HepG2 (cell line): ENCODE data around the gene SSR2.

ENCODE experiments used
- EZH2 ChIP-seq: conservative IDR thresholded peaks from 2 replicates; pipeline ENCODE4 v1.6.1; 2012; ENCODE audit warnings: mild to moderate bottlenecking, low read depth, low read length, moderate library complexity
- JUND ChIP-seq: sonication (generic); formaldehyde crosslinking; IDR thresholded peaks from 2 replicates; pipeline ENCODE4 v1.8.0; 2022; ENCODE audit warnings: mild to moderate bottlenecking, missing genetic modification reagents
- NCOA2 ChIP-seq: sonication (generic); formaldehyde crosslinking; IDR thresholded peaks from 2 replicates; pipeline ENCODE4 v1.8.0; 2022; ENCODE audit warnings: inconsistent platforms
- ZNF138 ChIP-seq: sonication (generic); formaldehyde crosslinking; IDR thresholded peaks from 2 replicates; pipeline ENCODE4 v1.5.0; 2020; ENCODE audit warnings: mild to moderate bottlenecking, low read depth, missing genetic modification reagents
- TF ChIP-seq, protein P1 (sequence below): sonication (generic); formaldehyde crosslinking; IDR thresholded peaks from 2 replicates; pipeline ENCODE4 v1.5.0; 2020; ENCODE audit warnings: mild to moderate bottlenecking, missing genetic modification reagents, moderate library complexity
- TF ChIP-seq, protein P2 (sequence below): sonication (generic); formaldehyde crosslinking; IDR thresholded peaks from 2 replicates; pipeline ENCODE4 v1.5.1; 2020; ENCODE audit warnings: missing genetic modification reagents, mild to moderate bottlenecking, borderline replicate concordance
- TF ChIP-seq, protein P3 (sequence below): sonication (generic); formaldehyde crosslinking; IDR thresholded peaks from 2 replicates; pipeline ENCODE4 v1.5.0; 2020; ENCODE audit warnings: missing genetic modification reagents, mild to moderate bottlenecking, borderline replicate concordance
- TF ChIP-seq, protein P4 (sequence below): IDR thresholded peaks from 2 replicates; pipeline ENCODE4 v1.6.1; 2012; ENCODE audit warnings: low read length, improper control_type of control experiment
- TF ChIP-seq, protein P5 (sequence below), 2 experiments: fragments of 450-650 bp in 1 of 2; sonication (generic) in 1 of 2; formaldehyde crosslinking; IDR thresholded peaks; 2 replicates each; pipeline versions ENCODE4 v1.5.0 to v1.8.0; 2020 to 2022; ENCODE audit warnings: mild to moderate bottlenecking in 1 of 2, missing genetic modification reagents in 1 of 2
- TF ChIP-seq, protein P6 (sequence below): sonication (generic); formaldehyde crosslinking; IDR thresholded peaks from 2 replicates; pipeline ENCODE4 v1.5.0; 2020; ENCODE audit warnings: missing genetic modification reagents
- TF ChIP-seq, protein P7 (sequence below): sonication (generic); formaldehyde crosslinking; IDR thresholded peaks from 2 replicates; pipeline ENCODE4 v1.4.0; 2020; ENCODE audit warnings: missing genetic modification reagents

DNA sequence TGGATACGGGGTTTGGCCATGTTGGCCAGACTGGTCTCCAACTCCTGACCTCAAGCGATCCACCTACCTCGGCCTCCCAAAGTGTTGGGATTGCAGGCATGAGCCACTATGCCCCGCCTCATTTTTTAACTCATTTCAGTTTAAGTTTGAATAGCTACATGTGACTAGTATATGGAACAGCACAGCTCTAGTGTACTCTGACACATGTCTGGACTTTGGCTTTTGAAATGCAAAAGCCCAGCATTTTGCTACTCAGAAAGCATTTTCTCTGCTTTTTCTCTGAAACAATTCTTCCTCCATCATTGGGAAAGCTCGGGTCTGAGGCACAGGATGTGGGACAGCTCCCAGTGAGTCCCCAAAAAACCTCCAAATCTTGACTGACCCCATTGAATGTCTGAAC, 4.0 kb upstream of the SSR2 start:
- TF ChIP-seq, protein P1, sequence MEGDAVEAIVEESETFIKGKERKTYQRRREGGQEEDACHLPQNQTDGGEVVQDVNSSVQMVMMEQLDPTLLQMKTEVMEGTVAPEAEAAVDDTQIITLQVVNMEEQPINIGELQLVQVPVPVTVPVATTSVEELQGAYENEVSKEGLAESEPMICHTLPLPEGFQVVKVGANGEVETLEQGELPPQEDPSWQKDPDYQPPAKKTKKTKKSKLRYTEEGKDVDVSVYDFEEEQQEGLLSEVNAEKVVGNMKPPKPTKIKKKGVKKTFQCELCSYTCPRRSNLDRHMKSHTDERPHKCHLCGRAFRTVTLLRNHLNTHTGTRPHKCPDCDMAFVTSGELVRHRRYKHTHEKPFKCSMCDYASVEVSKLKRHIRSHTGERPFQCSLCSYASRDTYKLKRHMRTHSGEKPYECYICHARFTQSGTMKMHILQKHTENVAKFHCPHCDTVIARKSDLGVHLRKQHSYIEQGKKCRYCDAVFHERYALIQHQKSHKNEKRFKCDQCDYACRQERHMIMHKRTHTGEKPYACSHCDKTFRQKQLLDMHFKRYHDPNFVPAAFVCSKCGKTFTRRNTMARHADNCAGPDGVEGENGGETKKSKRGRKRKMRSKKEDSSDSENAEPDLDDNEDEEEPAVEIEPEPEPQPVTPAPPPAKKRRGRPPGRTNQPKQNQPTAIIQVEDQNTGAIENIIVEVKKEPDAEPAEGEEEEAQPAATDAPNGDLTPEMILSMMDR (CRISPR knock-in tag), result no peak
- TF ChIP-seq, protein P2, sequence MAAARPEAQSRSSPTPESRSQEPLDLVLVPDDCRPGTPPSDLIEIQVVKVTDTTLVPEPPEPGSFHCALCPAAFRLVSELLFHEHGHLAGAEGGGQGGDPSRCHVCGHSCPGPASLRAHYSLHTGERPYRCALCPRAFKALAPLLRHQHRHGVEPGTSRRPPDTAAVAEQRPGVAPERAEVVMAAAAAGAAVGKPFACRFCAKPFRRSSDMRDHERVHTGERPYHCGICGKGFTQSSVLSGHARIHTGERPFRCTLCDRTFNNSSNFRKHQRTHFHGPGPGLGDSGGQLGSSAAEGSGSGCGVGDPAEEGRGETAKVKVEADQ (CRISPR knock-in tag), result no peak
- TF ChIP-seq ZNF138, result no peak
- TF ChIP-seq, protein P3, sequence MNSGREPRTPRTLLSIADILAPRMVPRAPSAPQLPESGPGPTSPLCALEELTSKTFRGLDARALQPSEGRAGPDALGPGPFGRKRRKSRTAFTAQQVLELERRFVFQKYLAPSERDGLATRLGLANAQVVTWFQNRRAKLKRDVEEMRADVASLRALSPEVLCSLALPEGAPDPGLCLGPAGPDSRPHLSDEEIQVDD (CRISPR knock-in tag), result no peak
- TF ChIP-seq, protein P4, sequence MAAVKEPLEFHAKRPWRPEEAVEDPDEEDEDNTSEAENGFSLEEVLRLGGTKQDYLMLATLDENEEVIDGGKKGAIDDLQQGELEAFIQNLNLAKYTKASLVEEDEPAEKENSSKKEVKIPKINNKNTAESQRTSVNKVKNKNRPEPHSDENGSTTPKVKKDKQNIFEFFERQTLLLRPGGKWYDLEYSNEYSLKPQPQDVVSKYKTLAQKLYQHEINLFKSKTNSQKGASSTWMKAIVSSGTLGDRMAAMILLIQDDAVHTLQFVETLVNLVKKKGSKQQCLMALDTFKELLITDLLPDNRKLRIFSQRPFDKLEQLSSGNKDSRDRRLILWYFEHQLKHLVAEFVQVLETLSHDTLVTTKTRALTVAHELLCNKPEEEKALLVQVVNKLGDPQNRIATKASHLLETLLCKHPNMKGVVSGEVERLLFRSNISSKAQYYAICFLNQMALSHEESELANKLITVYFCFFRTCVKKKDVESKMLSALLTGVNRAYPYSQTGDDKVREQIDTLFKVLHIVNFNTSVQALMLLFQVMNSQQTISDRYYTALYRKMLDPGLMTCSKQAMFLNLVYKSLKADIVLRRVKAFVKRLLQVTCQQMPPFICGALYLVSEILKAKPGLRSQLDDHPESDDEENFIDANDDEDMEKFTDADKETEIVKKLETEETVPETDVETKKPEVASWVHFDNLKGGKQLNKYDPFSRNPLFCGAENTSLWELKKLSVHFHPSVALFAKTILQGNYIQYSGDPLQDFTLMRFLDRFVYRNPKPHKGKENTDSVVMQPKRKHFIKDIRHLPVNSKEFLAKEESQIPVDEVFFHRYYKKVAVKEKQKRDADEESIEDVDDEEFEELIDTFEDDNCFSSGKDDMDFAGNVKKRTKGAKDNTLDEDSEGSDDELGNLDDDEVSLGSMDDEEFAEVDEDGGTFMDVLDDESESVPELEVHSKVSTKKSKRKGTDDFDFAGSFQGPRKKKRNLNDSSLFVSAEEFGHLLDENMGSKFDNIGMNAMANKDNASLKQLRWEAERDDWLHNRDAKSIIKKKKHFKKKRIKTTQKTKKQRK, result no peak
- TF ChIP-seq, protein P5, sequence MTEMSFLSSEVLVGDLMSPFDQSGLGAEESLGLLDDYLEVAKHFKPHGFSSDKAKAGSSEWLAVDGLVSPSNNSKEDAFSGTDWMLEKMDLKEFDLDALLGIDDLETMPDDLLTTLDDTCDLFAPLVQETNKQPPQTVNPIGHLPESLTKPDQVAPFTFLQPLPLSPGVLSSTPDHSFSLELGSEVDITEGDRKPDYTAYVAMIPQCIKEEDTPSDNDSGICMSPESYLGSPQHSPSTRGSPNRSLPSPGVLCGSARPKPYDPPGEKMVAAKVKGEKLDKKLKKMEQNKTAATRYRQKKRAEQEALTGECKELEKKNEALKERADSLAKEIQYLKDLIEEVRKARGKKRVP (CRISPR knock-in tag; IDR thresholded peaks at IDR 0.05), result no peak
- TF ChIP-seq, protein P6, sequence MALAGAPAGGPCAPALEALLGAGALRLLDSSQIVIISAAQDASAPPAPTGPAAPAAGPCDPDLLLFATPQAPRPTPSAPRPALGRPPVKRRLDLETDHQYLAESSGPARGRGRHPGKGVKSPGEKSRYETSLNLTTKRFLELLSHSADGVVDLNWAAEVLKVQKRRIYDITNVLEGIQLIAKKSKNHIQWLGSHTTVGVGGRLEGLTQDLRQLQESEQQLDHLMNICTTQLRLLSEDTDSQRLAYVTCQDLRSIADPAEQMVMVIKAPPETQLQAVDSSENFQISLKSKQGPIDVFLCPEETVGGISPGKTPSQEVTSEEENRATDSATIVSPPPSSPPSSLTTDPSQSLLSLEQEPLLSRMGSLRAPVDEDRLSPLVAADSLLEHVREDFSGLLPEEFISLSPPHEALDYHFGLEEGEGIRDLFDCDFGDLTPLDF (CRISPR knock-in tag), result no peak
- TF ChIP-seq JUND (CRISPR knock-in tag), result no peak
- TF ChIP-seq, protein P7, sequence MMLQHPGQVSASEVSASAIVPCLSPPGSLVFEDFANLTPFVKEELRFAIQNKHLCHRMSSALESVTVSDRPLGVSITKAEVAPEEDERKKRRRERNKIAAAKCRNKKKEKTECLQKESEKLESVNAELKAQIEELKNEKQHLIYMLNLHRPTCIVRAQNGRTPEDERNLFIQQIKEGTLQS (CRISPR knock-in tag), result no peak
- no peak for TF ChIP-seq NCOA2 (CRISPR knock-in tag)
- TF ChIP-seq EZH2, result no peak
